ENCODE measurements around the gene OR6C75.
"Not testable (repeated sequence)": the region's sequence is repeated elsewhere in the genome, so short reads cannot be mapped to it uniquely, and the experiment has no call there.

The OR6C75 gene

GRCh38 chr12:55362675-55363074 is at the start of gene OR6C75:
Gene OR6C75 (plus strand): TSS chr12:55362975. CDS start chr12:55365111, 2,136 bp downstream.
- DNase-seq: no peak

DNA sequence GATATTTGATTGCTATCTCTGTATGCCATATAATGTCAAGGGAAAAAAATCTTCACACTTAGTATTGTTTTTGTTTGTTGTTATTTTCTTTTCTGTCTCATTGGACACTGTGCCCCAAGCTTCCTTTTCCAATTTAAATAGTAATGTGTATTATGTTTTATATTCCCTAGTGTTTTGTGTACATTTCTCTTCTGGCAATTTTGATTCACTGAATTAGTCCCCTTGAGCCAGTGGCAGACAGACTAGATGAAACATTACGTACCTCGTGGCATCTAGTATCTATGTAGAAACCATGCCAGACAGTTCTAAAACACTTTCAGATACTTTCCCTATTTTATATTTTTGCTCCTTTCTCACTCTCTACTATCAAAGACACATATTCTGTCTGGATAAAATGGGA is 48.7 kb upstream of the OR6C75 start, which contains the start of gene OR6C1:
Gene OR6C1 (plus strand): TSS at position 301 of the 400 bp plus-strand sequence. CDS start 6,257 bp downstream, outside the sequence.
- no peak for DNase-seq

GRCh38 chr12:55320201-55320600 is 42.6 kb upstream of the OR6C75 start:
- no peak for DNase-seq

DNA sequence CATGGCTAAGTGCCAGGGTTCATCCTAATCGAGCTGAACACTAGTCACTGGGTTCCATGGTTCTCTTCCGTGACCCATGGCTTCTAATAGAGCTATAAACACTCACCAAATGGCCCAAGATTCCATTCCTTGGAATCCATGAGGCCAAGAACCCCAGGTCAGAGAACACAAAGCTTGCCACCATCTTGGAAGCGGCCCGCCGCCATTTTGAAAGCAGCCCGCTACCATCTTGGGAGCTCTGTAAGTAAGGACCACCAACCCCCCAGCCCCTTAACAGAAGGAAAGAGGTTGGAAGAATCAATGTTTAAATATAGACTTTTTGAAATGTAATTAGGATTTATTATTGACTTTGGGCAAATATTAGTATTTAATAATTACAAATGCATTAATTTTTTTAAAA is 37.0 kb upstream of the OR6C75 start:
- not testable (repeated sequence) for DNase-seq

- no peak for DNase-seq
Measured at GRCh38 chr12:55330446-55330845, 32.3 kb upstream of the OR6C75 start, which contains the start of gene OR6C3. Gene OR6C3 (plus strand): TSS chr12:55330746. CDS start chr12:55331701, 955 bp downstream.

- DNase-seq: no peak
Measured at GRCh38 chr12:55336002-55336401, 26.8 kb upstream of the OR6C75 start.

- peak; percentile 90 for DNase-seq
Measured at GRCh38 chr12:55355338-55355737, 7.4 kb upstream of the OR6C75 start.

DNA sequence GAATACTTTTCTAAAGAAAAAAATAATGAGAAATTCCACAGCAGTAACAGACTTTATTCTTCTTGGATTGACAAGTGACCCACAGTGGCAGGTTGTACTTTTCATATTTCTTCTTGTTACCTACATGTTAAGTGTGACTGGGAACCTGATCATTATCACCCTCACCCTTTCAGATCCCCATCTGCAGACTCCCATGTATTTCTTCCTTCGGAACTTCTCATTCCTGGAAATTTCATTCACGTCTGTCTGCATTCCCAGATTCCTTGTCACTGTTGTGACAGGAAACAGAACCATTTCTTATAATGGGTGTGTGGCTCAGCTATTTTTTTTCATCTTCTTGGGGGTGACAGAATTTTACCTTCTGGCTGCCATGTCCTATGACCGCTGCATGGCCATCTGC is 2.3 kb downstream of the OR6C75 start:
- no peak for DNase-seq

DNA sequence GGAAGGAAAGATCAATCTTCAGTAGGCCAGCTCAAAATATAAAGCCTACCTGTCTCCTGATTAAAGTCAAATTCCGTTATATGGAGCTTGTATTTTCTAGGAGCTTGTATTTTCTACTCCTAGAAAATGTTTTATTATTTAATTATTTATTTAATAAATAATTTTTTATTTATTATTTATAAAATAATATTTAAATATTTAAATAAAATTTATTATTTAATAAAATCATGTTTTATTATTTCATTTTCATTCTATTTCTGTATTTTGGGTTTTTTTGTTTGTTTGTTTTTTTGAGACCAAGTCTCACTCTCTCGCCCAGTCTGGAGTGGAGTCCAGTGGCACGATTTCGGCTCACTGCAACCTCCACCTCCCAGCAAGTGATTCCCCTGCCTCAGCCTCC is 9.7 kb downstream of the OR6C75 start:
- DNase-seq: no peak

DNA sequence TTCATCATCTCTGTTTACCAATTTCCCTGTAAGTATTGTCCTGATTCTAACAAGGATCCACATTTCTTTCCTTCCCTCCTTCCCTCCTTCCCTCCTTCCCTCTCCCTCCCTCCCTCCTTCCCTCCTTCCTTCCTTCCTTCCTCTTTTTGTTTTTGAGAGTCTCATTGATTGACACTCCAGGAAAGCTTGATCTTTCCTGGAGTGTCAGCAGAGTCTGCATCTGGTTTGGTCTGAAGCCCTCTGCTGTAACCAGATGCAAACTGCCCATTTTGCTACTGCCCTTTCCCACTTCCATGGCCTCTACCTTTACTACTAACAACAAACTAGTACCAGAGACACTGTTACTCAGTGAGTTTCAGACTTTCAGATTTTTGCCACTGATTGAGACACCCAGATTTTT is 23.1 kb downstream of the OR6C75 start:
- no peak for DNase-seq

DNA sequence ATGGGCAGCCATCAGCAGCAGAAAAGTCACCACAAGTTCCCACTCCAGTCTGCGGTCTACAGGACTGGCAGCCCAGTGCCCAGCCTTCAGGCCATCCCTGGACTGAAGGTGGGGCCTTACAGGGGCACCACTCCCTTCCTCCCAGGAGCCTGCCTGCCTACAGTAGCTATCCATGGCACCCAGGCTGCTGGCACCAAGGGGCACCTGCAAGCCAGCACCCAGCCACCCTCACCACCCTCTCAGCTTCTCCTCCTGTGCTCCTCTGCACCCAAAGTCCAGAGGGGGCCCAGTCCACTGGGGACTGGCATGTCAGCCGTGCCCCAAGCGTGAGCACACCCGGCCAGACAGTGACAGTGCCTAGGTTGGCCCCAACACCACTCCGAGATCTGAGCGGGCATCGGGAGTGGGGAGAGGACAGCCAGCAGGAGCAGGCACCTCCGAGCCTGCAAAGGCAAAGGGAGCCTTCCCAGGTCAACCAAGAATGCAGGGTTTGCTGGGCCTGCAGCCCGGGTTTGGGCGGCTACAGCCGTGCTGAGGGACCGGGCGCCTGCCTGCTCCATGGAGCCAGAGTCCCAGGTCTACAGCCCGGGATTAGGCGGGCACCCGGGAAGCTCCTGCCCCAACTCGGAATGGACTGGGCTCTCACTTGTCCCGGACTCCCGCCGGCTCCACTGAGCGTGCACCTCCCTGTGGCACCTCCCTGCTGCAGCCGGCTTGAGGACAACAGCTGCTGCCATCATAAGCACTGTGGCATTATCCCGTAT is 29.4 kb downstream of the OR6C75 start:
- no peak for DNase-seq

GRCh38 chr12:55396326-55396725 is 33.6 kb downstream of the OR6C75 start:
- DNase-seq: no peak

- no peak for DNase-seq
Measured at GRCh38 chr12:55400229-55400628, 37.5 kb downstream of the OR6C75 start, which contains the start of gene OR6C65. Gene OR6C65 (plus strand): TSS chr12:55400529. CDS start chr12:55400529, 0 bp downstream.

DNA sequence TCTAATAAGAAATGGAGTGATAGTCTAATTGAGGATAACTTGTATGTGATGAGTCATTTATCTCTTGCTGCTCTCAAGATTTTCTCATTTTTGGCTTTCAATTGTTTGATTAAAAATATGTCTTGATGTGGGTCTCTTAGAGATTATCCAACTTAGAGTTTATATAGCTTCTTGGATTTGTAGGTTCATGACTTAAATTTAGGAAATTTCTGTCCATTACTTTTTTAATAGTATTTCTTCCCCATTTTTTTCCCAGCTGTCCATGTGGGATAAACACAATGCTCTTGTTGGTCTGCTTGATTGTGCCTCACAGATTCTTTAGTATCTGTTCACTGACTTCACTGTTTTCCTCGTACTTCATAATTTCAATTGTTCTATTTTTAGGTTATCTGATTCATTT is 45.1 kb downstream of the OR6C75 start:
- no peak for DNase-seq

GRCh38 chr12:55409133-55409532 is 46.4 kb downstream of the OR6C75 start:
- DNase-seq: not testable (repeated sequence)

DNA sequence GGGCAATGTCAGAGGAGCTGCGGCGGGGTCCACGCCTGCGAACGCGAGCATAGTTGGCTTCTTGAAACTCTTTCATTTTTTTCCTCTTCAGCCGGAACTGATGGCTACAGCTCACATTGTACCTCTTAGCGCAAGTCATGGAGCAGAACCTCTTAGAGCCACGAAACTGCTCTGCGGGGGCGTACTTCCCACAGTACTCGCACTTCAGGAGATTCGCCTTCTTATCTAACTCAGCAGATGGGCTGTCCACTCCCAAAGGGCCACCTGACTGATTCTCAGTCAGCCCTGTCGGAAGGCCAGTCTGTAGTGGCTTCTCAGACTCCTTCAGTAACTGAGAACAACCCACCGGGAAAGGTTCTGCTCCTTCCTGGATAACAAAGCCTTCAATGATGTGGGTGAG is 49.4 kb downstream of the OR6C75 start:
- not testable (repeated sequence) for DNase-seq

DNA sequence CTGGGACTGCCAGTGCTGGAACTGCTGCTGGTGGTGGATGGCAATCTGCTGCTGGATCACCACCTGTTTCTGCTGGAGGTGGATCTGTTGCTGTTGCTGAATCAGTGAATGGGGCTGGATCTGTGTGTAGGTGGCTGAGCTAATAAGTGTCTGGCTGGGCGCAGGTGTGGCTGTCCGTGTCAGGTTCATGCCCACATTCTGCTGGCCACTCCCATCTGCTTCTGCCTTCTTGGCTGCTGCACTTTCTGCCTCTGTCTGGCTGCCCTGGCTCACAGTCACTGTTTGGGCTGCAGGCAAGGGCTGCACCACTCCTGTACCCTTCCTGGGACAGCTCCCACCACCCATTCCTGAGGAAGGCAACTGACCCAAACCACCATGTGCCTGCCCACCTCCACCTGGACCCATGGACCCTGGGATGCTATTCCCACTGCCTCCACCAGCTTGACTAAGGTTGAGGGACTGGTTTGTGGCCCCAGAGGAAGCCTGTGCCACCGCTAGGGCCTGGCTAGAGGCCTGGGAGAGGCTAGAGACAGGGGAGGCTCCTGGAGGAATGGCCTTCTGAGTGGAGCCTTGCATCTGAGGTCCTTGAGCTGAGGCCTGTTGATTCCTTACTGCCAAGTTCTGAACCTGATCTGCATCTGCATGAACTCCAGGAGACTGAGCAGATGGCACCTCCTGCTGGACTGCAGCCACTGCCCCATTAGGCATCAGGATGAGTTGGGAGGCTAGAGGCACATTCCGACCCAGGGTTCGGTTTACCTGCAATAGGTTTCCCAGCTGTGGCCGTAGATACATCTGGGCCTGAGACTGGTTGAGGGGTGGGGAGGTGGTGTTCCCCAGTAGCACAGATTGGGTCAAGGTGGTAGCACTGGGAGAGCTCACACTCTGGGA is 51.0 kb downstream of the OR6C75 start:
- not testable (repeated sequence) for DNase-seq

GRCh38 chr12:55414396-55414823 is 51.6 kb downstream of the OR6C75 start:
- peak; percentile 73 for DNase-seq

DNA sequence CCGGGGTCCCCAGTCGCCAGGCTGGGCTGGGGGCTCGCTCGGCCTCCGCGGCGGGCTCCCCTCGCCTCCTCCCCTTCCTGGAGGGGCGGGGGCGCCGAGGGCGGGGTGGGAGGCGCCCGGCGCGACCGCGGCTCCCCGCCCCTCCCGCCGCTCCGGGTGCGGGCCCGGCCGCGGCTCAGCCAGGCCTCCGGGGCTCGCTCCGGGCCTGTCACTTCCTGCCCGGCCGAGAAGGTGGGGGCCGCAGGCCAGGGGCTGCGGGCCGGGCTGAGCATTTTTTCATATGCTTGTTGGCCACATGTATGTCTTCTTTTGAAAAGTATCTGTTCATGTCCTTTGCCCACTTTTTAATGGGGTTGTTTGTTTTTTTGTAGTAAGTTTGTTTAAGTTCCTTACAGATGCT is 52.1 kb downstream of the OR6C75 start:
- not testable (repeated sequence) for DNase-seq

DNA sequence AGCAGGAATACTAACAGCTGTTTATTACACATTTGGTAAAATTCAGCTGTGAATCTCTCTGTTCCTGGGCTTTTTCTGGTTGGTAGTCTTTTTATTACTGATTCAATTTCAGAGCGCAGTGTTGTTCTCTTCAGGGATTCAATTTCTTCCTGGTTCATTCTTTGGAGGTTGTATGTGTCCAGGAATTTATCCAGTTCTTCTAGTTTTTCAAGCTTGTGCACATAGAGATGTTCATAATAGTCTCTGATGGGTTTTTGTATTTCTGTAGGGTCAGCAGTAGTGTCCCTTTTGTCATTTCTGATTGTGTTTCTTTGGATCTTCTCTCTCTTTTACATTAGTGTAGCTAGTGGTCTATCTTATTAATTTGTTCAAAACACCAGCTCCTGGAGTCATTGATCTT is 54.2 kb downstream of the OR6C75 start:
- no peak for DNase-seq
